IMR-90 (cell line): ENCODE measurements around the gene MCM6. TPM values are rescaled to one million over a fixed set of nuclear protein-coding genes. Genes with fewer than 3 reads are reported as not detected.

ENCODE experiments used
- ATAC-seq: fragments of 200-7000 bp; cut with Tn5 transposase; 2 replicates; pipeline ENCODE4 v1.9.1; 2020; ENCODE audit warnings: low read depth, mild to moderate bottlenecking, moderate library complexity
- BruUV-seq: library from RNA; stranded (reverse); fragments of 400-500 nt; replicated peaks from 2 replicates; lab custom pipeline; 2021; lab: Mats Ljungman, UMichigan
- CTCF ChIA-PET: fragments of 300-600 bp; formaldehyde crosslinking; extraction: SDS; loops from one replicate; lab custom pipeline; 2021; ENCODE audit warnings: antibody characterized with exemption; lab: Yijun Ruan, JAX
- POLR2A ChIA-PET: fragments of 300-600 bp; sonication (Branson Sonifier 250); formaldehyde crosslinking; loops from one replicate; lab custom pipeline; 2022; ENCODE audit warnings: antibody characterized with exemption; ENCODE audit not compliant: unreplicated experiment; lab: Charles Lee
- DNase-seq: peaks from one replicate; pipeline ENCODE4 v3.0.0; 2013
- H2AFZ ChIP-seq: replicated peaks from 2 replicates; pipeline ENCODE3; 2013; ENCODE audit warnings: low read length, mild to moderate bottlenecking; ENCODE audit not compliant: poor library complexity
- H2AK5ac ChIP-seq: 2 replicates; pipeline ENCODE4 v1.6.1; 2013; ENCODE audit warnings: low read depth, low read length, inconsistent platforms
- H2AK9ac ChIP-seq: replicated peaks from 2 replicates; pipeline ENCODE3; 2013; ENCODE audit warnings: mild to moderate bottlenecking, low read depth, low read length, moderate library complexity; ENCODE audit not compliant: poor library complexity
- H2BK120ac ChIP-seq: 2 replicates; pipeline ENCODE4 v1.6.1; 2013; ENCODE audit warnings: low read depth, low read length, inconsistent platforms
- H2BK15ac ChIP-seq: 3 replicates; pipeline ENCODE4 v1.6.1; 2013; ENCODE audit warnings: low read depth, low read length, inconsistent platforms
- H2BK20ac ChIP-seq: 2 replicates; pipeline ENCODE4 v1.6.1; 2013; ENCODE audit warnings: low read depth, mild to moderate bottlenecking, inconsistent platforms, low read length, moderate library complexity
- H2BK5ac ChIP-seq: 2 replicates; pipeline ENCODE4 v1.6.1; 2013; ENCODE audit warnings: mild to moderate bottlenecking, low read depth, low read length, inconsistent platforms; ENCODE audit not compliant: poor library complexity, severe bottlenecking
- H3K14ac ChIP-seq: replicated peaks from 2 replicates; pipeline ENCODE4 v1.6.1; 2013; ENCODE audit warnings: low read depth, low read length, inconsistent platforms
- H3K18ac ChIP-seq: 2 replicates; pipeline ENCODE4 v1.6.1; 2013; ENCODE audit warnings: low read depth, low read length, control low read depth
- H3K23ac ChIP-seq: 2 replicates; pipeline ENCODE4 v1.6.1; 2013; ENCODE audit warnings: low read depth, low read length, inconsistent platforms
- H3K27ac ChIP-seq: 2 replicates; pipeline ENCODE4 v1.5.1; 2013; ENCODE audit warnings: mild to moderate bottlenecking, control low read depth, low read length; ENCODE audit not compliant: insufficient read depth
- H3K27me3 ChIP-seq: 2 replicates; pipeline ENCODE4 v1.6.1; 2013; ENCODE audit warnings: low read length; ENCODE audit not compliant: control insufficient read depth, insufficient read depth
- H3K36me3 ChIP-seq: 2 replicates; pipeline ENCODE4 v1.6.1; 2013; ENCODE audit warnings: low read length, mixed read lengths; ENCODE audit not compliant: control insufficient read depth, insufficient read depth
- H3K4ac ChIP-seq: 2 replicates; pipeline ENCODE4 v1.6.1; 2013; ENCODE audit warnings: low read depth, low read length, inconsistent platforms
- H3K4me1 ChIP-seq: 2 replicates; pipeline ENCODE4 v1.6.1; 2013; ENCODE audit warnings: low read length, mixed read lengths; ENCODE audit not compliant: control insufficient read depth, insufficient read depth
- H3K4me2 ChIP-seq: 2 replicates; pipeline ENCODE4 v1.6.1; 2013; ENCODE audit warnings: low read depth, mild to moderate bottlenecking, control low read depth, low read length, moderate library complexity
- H3K4me3 ChIP-seq: 2 replicates; pipeline ENCODE4 v1.5.1; 2013; ENCODE audit warnings: low read depth, mild to moderate bottlenecking, control low read depth, low read length, moderate library complexity; ENCODE audit not compliant: insufficient read depth
- H3K56ac ChIP-seq: 2 replicates; pipeline ENCODE4 v1.6.1; 2013; ENCODE audit warnings: low read length, inconsistent platforms; ENCODE audit not compliant: insufficient read depth; ENCODE audit errors: extremely low read depth
- H3K79me1 ChIP-seq, 2 experiments: 2 replicates each; pipeline ENCODE4 v1.6.1; 2013; ENCODE audit warnings: low read length in 2 of 2, inconsistent platforms in 1 of 2, low read depth in 1 of 2
- H3K9ac ChIP-seq: 2 replicates; pipeline ENCODE4 v1.6.1; 2013; ENCODE audit warnings: low read depth, low read length, control low read depth
- H3K9me1 ChIP-seq: 2 replicates; pipeline ENCODE4 v1.6.1; 2013; ENCODE audit warnings: low read length, inconsistent platforms; ENCODE audit not compliant: insufficient read depth
- H3K9me3 ChIP-seq: 2 replicates; pipeline ENCODE4 v1.6.1; 2013; ENCODE audit warnings: low read length; ENCODE audit not compliant: control insufficient read depth, insufficient read depth
- H4K20me1 ChIP-seq: 2 replicates; pipeline ENCODE4 v1.6.1; 2013; ENCODE audit warnings: low read length, inconsistent platforms; ENCODE audit not compliant: insufficient read depth
- H4K5ac ChIP-seq: 2 replicates; pipeline ENCODE4 v1.6.1; 2013; ENCODE audit warnings: mild to moderate bottlenecking, low read depth, low read length, control low read depth
- H4K8ac ChIP-seq, 2 experiments: 2 replicates each; pipeline ENCODE4 v1.6.1; 2013; ENCODE audit warnings: low read depth in 2 of 2, low read length in 2 of 2, control low read depth in 1 of 2, inconsistent platforms in 1 of 2
- H4K91ac ChIP-seq: 2 replicates; pipeline ENCODE4 v1.6.1; 2013; ENCODE audit warnings: low read depth, low read length, inconsistent platforms; ENCODE audit not compliant: insufficient read depth
- CHD1 ChIP-seq: IDR thresholded peaks from 2 replicates; pipeline ENCODE4 v1.6.1; 2012; ENCODE audit warnings: low read depth, low read length, improper control_type of control experiment
- FOS ChIP-seq: fragments of 150-350 bp; IDR thresholded peaks from 2 replicates; pipeline ENCODE4 v1.6.1; 2016; ENCODE audit warnings: low read depth, low read length
- NFE2L2 ChIP-seq: fragments of 150-350 bp; IDR thresholded peaks from 2 replicates; pipeline ENCODE4 v1.6.1; 2016; ENCODE audit warnings: low read depth, mild to moderate bottlenecking, low read length
- POLR2A ChIP-seq: IDR thresholded peaks from 2 replicates; pipeline ENCODE4 v1.6.1; 2012; ENCODE audit warnings: mild to moderate bottlenecking, low read depth, low read length
- RAD21 ChIP-seq: IDR thresholded peaks from 2 replicates; pipeline ENCODE4 v1.6.1; 2012; ENCODE audit warnings: low read length, improper control_type of control experiment
- RCOR1 ChIP-seq: IDR thresholded peaks from 2 replicates; pipeline ENCODE4 v1.6.1; 2012; ENCODE audit warnings: mild to moderate bottlenecking, low read length, improper control_type of control experiment; ENCODE audit not compliant: insufficient replicate concordance
- RFX5 ChIP-seq: IDR thresholded peaks from 2 replicates; pipeline ENCODE4 v1.8.0; 2012; ENCODE audit warnings: low read depth, mild to moderate bottlenecking, low read length, moderate library complexity
- SMC3 ChIP-seq: fragments of 150-350 bp; IDR thresholded peaks from 2 replicates; pipeline ENCODE4 v1.6.1; 2016; ENCODE audit warnings: low read depth, mild to moderate bottlenecking, antibody characterized with exemption, low read length, moderate library complexity
- WGBS, 2 experiments: methylation state at CpG; one replicate each; pipeline versions ENCODE4 v1.1.5 to v1.1.7; 2013; ENCODE audit warnings: missing lambda C conversion rate in 2 of 2; ENCODE audit not compliant: insufficient read length in 1 of 2; ENCODE audit errors: extremely low coverage in 2 of 2; 5-methylcytosine and 5-hydroxymethylcytosine counted together
- dilution Hi-C: fragments of 300-500 bp; cut with HindIII; formaldehyde crosslinking; loops from one replicate; pipeline ENCODE4 v1.14.3; 2018; ENCODE audit warnings: low sequenced_read_pairs; ENCODE audit not compliant: unreplicated experiment
- in situ Hi-C: fragments of 300-500 bp; cut with MboI; formaldehyde crosslinking; loops from 3 replicates; pipeline ENCODE4 v1.14.3; 2019; ENCODE audit warnings: low sequenced_read_pairs, inconsistent platforms, mixed read lengths
- intact Hi-C: fragments of 100-400 bp; cut with micrococcal nuclease; formaldehyde crosslinking; loops from 2 replicates; pipeline ENCODE4 v1.10.0; 2022
- polyA plus RNA-seq, 3 experiments: library from polyadenylated mRNA; depleted of rRNA; stranded (reverse); fragments of >200 nt; gene quantifications; 2 replicates each; pipeline ENCODE4 v1.2.3, GENCODE V29; 2012; ENCODE audit warnings: low replicate concordance in 1 of 3
- total RNA-seq: library from RNA; depleted of rRNA; stranded (reverse); fragments of >200 nt; gene quantifications from 2 replicates; pipeline ENCODE4 v1.2.3, GENCODE V29; 2012
- TF ChIP-seq, protein P1 (sequence below): conservative IDR thresholded peaks from 2 replicates; pipeline ENCODE4 v1.5.1; 2012; ENCODE audit warnings: mild to moderate bottlenecking, low read depth, low read length, improper control_type of control experiment
- TF ChIP-seq, protein P2 (sequence below): fragments of 150-350 bp; IDR thresholded peaks from 2 replicates; pipeline ENCODE4 v1.6.1; 2017; ENCODE audit warnings: mild to moderate bottlenecking, antibody characterized with exemption, low read length, low read depth
- TF ChIP-seq, protein P3 (sequence below): fragments of 150-350 bp; IDR thresholded peaks from 2 replicates; pipeline ENCODE4 v1.6.1; 2016; ENCODE audit warnings: low read depth, mild to moderate bottlenecking, low read length, moderate library complexity, borderline replicate concordance

The MCM6 gene
- total and polyA plus RNA-seq, 2 of the 4 experiments (the other 2 are of a cell fraction): 21.4 to 29.6 TPM

DNA sequence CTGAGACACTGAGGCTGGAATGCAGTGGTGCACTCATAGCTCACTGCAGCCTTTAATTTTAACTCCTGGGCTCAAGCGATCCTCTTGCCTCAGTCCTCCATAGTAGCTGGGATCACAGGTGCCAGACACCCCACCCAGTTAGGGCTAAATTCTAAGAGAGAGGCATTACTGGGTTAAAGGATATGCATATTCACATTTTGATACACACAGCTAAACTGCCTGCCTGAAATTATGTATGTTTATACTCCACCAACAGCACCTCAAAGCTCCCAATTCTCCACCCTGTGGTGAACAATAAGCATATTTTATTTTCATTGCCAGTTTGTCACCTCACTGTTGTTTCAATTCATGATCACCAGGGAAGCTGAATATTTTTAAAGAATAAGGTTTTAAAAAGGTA is 18.7 kb upstream of the MCM6 start:
- WGBS, 2 experiments: no CpG with 5 or more reads among the region's 1 CpG
- CTCF ChIA-PET: interaction anchor here (0.6 to 0.8 kb wide), 2 partner anchors 9 to 348 kb away, joined by 3 read pairs; no protein-coding TSS in a partner anchor
- no peak overlapping the region for H4K8ac ChIP-seq

More for the DNA sequence above, 18.7 kb upstream of the MCM6 start:
- H3K4me3 ChIP-seq: no peak overlapping the region
- TF ChIP-seq, protein P1, sequence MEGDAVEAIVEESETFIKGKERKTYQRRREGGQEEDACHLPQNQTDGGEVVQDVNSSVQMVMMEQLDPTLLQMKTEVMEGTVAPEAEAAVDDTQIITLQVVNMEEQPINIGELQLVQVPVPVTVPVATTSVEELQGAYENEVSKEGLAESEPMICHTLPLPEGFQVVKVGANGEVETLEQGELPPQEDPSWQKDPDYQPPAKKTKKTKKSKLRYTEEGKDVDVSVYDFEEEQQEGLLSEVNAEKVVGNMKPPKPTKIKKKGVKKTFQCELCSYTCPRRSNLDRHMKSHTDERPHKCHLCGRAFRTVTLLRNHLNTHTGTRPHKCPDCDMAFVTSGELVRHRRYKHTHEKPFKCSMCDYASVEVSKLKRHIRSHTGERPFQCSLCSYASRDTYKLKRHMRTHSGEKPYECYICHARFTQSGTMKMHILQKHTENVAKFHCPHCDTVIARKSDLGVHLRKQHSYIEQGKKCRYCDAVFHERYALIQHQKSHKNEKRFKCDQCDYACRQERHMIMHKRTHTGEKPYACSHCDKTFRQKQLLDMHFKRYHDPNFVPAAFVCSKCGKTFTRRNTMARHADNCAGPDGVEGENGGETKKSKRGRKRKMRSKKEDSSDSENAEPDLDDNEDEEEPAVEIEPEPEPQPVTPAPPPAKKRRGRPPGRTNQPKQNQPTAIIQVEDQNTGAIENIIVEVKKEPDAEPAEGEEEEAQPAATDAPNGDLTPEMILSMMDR: no peak
- no peak for TF ChIP-seq POLR2A
- TF ChIP-seq, protein P2, sequence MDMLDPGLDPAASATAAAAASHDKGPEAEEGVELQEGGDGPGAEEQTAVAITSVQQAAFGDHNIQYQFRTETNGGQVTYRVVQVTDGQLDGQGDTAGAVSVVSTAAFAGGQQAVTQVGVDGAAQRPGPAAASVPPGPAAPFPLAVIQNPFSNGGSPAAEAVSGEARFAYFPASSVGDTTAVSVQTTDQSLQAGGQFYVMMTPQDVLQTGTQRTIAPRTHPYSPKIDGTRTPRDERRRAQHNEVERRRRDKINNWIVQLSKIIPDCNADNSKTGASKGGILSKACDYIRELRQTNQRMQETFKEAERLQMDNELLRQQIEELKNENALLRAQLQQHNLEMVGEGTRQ: no peak
- no peak for TF ChIP-seq RCOR1
- TF ChIP-seq FOS: no peak
- TF ChIP-seq SMC3: no peak
- TF ChIP-seq, protein P3, sequence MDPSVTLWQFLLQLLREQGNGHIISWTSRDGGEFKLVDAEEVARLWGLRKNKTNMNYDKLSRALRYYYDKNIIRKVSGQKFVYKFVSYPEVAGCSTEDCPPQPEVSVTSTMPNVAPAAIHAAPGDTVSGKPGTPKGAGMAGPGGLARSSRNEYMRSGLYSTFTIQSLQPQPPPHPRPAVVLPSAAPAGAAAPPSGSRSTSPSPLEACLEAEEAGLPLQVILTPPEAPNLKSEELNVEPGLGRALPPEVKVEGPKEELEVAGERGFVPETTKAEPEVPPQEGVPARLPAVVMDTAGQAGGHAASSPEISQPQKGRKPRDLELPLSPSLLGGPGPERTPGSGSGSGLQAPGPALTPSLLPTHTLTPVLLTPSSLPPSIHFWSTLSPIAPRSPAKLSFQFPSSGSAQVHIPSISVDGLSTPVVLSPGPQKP: no peak
- no peak for TF ChIP-seq CHD1
- TF ChIP-seq RFX5: no peak
- no peak for TF ChIP-seq NFE2L2
- TF ChIP-seq RAD21: no peak
- no peak overlapping the region for H2BK15ac ChIP-seq
- intact Hi-C loops (no loop called here), in situ Hi-C loops (no loop called here), dilution Hi-C loops (no loop called here)
- no peak overlapping the region for H4K91ac ChIP-seq
- H3K9me3 ChIP-seq: no peaks in the 10 kb centered on the region
- no peaks in the 10 kb centered on the region for H3K79me1 ChIP-seq
- H2BK120ac ChIP-seq: no peak overlapping the region
- H3K4me2 ChIP-seq: no peak overlapping the region
- H3K9ac ChIP-seq: no peak overlapping the region
- H4K20me1 ChIP-seq: no peaks in the 10 kb centered on the region
- H3K4me1 ChIP-seq: no peaks in the 10 kb centered on the region
- no peak overlapping the region for H3K18ac ChIP-seq
- POLR2A ChIA-PET: no interaction called here
- H2AK5ac ChIP-seq: no peak overlapping the region
- H3K27ac ChIP-seq: no peak overlapping the region
- H3K23ac ChIP-seq: no peak overlapping the region
- no peak overlapping the region for H2AK9ac ChIP-seq
- DNase-seq: no peak
- no TSS peak for BruUV-seq
- H2AFZ ChIP-seq: no peak overlapping the region
- H3K36me3 ChIP-seq: 0 out of 2 replicates have a peak, but pooled peaks cover 1% of the 10 kb centered on the region
- no peak overlapping the region for H3K14ac ChIP-seq
- H4K5ac ChIP-seq: no peak overlapping the region
- H3K9me1 ChIP-seq: no peaks in the 10 kb centered on the region
- no peak for ATAC-seq
- no peak overlapping the region for H2BK5ac ChIP-seq
- no peak overlapping the region for H2BK20ac ChIP-seq
- H3K27me3 ChIP-seq: no peaks in the 10 kb centered on the region
- no peak overlapping the region for H3K4ac ChIP-seq
- no peak overlapping the region for H3K56ac ChIP-seq
